Measurements from ENCODE around the gene ACTR1B.
A peak's percentile ranks its signal among the peaks of the same experiment; 100 is the strongest.
"Not testable (repeated sequence)": the region's sequence is repeated elsewhere in the genome, so short reads cannot be mapped to it uniquely, and the experiment has no call there.

The ACTR1B gene

GRCh38 chr2:97659256-97660043, 4.4 kb downstream of the ACTR1B start:
- DNase-seq (ENCODE audit: low read depth in 1 of 2, low spot score in 1 of 2): no peak

GRCh38 chr2:97658691-97659157, 5.1 kb downstream of the ACTR1B start:
- no peak for DNase-seq (ENCODE audit: low read depth in 1 of 2, low spot score in 1 of 2)

- DNase-seq (ENCODE audit: low read depth in 1 of 2, low spot score in 1 of 2): no peak
These were observed 5.7 kb downstream of the ACTR1B start for GRCh38 chr2:97657986-97658690.

GRCh38 chr2:97656905-97657587, 6.8 kb downstream of the ACTR1B start:
- DNase-seq (ENCODE audit: low read depth in 1 of 2, low spot score in 1 of 2): no peak

- DNase-seq (ENCODE audit: low read depth in 1 of 2, low spot score in 1 of 2): no peak
These were observed 7.6 kb downstream of the ACTR1B start for GRCh38 chr2:97656129-97656755.

- no peak for DNase-seq (ENCODE audit: low read depth in 1 of 2, low spot score in 1 of 2)
These were observed 9.1 kb downstream of the ACTR1B start for GRCh38 chr2:97654791-97655190.

- no peak for DNase-seq (ENCODE audit: low read depth in 1 of 2, low spot score in 1 of 2)
These were observed 9.5 kb downstream of the ACTR1B start for GRCh38 chr2:97654309-97654708.

- DNase-seq (ENCODE audit: low read depth in 1 of 2, low spot score in 1 of 2): no peak
These were observed 10.0 kb downstream of the ACTR1B start for GRCh38 chr2:97653874-97654273.

GRCh38 chr2:97653473-97653872, 10.4 kb downstream of the ACTR1B start:
- no peak for DNase-seq (ENCODE audit: low read depth in 1 of 2, low spot score in 1 of 2)

GRCh38 chr2:97651114-97651513, 12.7 kb downstream of the ACTR1B start:
- DNase-seq (ENCODE audit: low read depth in 1 of 2, low spot score in 1 of 2): no peak

GRCh38 chr2:97646977-97647376, 16.9 kb downstream of the ACTR1B start:
- no peak for DNase-seq (ENCODE audit: low read depth in 1 of 2, low spot score in 1 of 2)

- peak; percentile 96 to 97 for DNase-seq (ENCODE audit: low read depth in 1 of 2, low spot score in 1 of 2)
These were observed 17.9 kb downstream of the ACTR1B start, which contains the start of gene COX5B for GRCh38 chr2:97645695-97646629. Gene COX5B, plus strand, starts transcription at chr2:97646062. Its CDS starts 25 bp downstream, at chr2:97646087.

GRCh38 chr2:97645112-97645694, 18.6 kb downstream of the ACTR1B start:
- no peak for DNase-seq (ENCODE audit: low read depth in 1 of 2, low spot score in 1 of 2)

- no peak for DNase-seq (ENCODE audit: low read depth in 1 of 2, low spot score in 1 of 2)
These were observed 19.7 kb downstream of the ACTR1B start for GRCh38 chr2:97644023-97644717.

GRCh38 chr2:97626049-97626430, 37.8 kb downstream of the ACTR1B start:
- DNase-seq (ENCODE audit: low read depth in 1 of 2, low spot score in 1 of 2): not testable (repeated sequence)

- not testable (repeated sequence) for DNase-seq (ENCODE audit: low read depth in 1 of 2, low spot score in 1 of 2)
These were observed 38.3 kb downstream of the ACTR1B start for GRCh38 chr2:97625354-97626048.

- not testable (repeated sequence) for DNase-seq (ENCODE audit: low read depth in 1 of 2, low spot score in 1 of 2)
These were observed 40.9 kb downstream of the ACTR1B start for GRCh38 chr2:97622976-97623375.

GRCh38 chr2:97620492-97620891, 43.4 kb downstream of the ACTR1B start:
- DNase-seq (ENCODE audit: low read depth in 1 of 2, low spot score in 1 of 2): not testable (repeated sequence)

All from stimulated activated CD4-positive, alpha-beta T cell treated with anti-CD3 and anti-CD28 coated beads, Interleukin-15, amount 100 ng/mL, for 1 hour (primary cell).